ENCODE data around the gene CRISPLD2.

CRISPLD2 gene

DNA sequence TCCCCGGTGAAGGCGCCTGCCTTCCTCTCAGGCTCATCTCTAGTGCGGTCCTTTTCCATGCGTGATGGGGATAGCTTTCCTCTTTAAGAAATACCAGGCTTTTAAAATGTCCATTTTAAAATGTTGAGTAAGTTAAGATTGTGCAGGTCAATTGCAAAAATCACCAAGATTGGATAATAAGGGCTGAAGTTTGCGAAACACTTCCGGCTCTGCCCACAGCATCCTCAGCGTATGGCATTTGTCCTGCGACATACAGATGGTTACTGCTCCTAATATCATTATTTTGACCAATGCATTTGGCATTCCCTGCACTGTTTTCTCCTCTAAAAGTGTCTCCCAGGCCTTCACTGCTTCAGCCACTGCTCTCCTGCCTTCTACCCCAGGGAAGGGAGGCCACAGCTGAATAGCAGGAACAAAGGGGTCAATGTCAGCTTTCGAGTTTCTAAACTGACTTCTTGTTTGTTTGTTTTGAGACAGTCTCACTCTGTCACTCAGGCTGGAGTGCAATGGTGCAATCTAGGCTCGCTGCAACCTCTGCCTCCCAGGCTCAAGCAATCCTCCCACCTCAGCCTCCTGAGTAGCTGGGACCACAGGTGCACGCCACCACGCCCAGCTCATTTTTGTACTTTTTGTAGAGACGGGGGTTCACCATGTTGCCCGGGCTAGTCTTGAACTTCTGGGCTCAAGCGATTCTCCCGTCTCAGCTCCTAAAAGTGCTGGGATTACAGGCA, 91.9 kb downstream of the CRISPLD2 start:
- H3K36me3 Mint-ChIP-seq = no peaks in the 10 kb centered on the region
- H3K4me3 Mint-ChIP-seq = no peak overlapping the region
- no peak overlapping the region for H3K27ac Mint-ChIP-seq
- no peaks in the 10 kb centered on the region for H3K9me3 Mint-ChIP-seq
- DNase-seq = no peak
- ATAC-seq (replicated peaks) = no peak
- H3K27me3 Mint-ChIP-seq = peaks cover 5 to 14% of the 10 kb centered on the region in 2 donors
- peaks cover 0 to under 1% of the 10 kb centered on the region in 2 donors for H3K4me1 Mint-ChIP-seq

GRCh38 chr16:84913315-84913714, 93.5 kb downstream of the CRISPLD2 start:
- no peak for DNase-seq
- H3K9me3 Mint-ChIP-seq = no peaks in the 10 kb centered on the region
- peaks cover 2 to 4% of the 10 kb centered on the region in 2 donors for H3K4me1 Mint-ChIP-seq
- ATAC-seq (replicated peaks) = no peak
- no peaks in the 10 kb centered on the region for H3K36me3 Mint-ChIP-seq
- H3K27me3 Mint-ChIP-seq = peaks cover 7 to 20% of the 10 kb centered on the region in 2 donors
- no peak overlapping the region for H3K4me3 Mint-ChIP-seq
- H3K27ac Mint-ChIP-seq = no peak overlapping the region

GRCh38 chr16:84914273-84914672, 94.5 kb downstream of the CRISPLD2 start:
- DNase-seq (no peak), ATAC-seq (replicated peaks) (no peak)
- no peak overlapping the region for H3K4me3 Mint-ChIP-seq
- H3K4me1 Mint-ChIP-seq = peaks cover 2 to 4% of the 10 kb centered on the region in 2 donors
- no peaks in the 10 kb centered on the region for H3K36me3 Mint-ChIP-seq
- H3K27ac Mint-ChIP-seq = no peak overlapping the region
- peaks cover 12 to 26% of the 10 kb centered on the region in 2 donors for H3K27me3 Mint-ChIP-seq
- no peaks in the 10 kb centered on the region for H3K9me3 Mint-ChIP-seq

DNA sequence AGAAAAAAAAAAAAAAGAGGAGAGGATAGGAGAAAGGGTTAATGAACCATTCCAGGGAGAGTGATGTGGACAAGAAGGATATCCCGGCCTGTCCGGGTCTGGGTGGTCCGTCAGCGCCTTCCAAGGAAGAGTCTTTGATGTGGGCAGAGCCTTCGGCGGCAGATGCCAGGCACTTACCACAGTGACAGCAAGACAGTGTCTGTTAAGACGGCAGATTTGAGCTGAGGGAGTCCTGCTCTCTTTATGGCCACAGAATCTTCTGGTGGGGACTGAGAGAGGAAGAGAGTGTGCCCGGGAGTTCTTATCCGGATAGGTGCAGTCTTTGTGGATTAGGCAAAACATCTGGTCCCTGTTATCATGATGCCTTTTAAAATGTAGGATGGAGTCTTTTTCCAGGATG, 96.4 kb downstream of the CRISPLD2 start:
- Mint-ChIP-seq H3K27ac (no peak overlapping the region), H3K4me3 (no peak overlapping the region), H3K27me3 (peaks cover 17 to 26% of the 10 kb centered on the region in 2 donors), H3K36me3 (no peaks in the 10 kb centered on the region), H3K4me1 (peaks cover 2 to 4% of the 10 kb centered on the region in 2 donors), H3K9me3 (no peaks in the 10 kb centered on the region)
- DNase-seq (no peak), ATAC-seq (replicated peaks) (no peak)

DNA sequence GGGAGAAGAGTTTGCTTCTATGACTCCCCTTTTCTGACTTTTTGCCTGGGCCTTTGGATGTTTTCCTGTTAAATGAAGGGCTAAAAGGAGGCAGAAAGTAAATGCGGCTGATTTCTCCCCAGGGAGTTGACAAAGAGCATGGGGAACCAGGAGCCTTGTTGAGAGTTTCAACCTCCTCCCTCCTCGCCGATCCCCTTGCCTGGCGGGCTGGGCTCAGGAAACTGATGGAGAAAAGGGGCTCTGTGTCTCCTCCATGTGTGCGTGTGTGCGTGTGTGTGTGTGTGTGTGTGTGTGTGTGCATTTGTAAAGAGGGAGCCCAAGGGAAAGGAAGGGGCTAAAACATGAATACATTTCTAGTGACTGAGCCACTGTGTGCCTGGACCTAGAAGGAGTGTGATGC, 97.1 kb downstream of the CRISPLD2 start:
- Mint-ChIP-seq H3K4me3 (no peak overlapping the region), H3K27ac (no peak overlapping the region), H3K9me3 (no peaks in the 10 kb centered on the region), H3K27me3 (peaks cover 17 to 26% of the 10 kb centered on the region in 2 donors), H3K4me1 (peaks cover 2 to 4% of the 10 kb centered on the region in 2 donors), H3K36me3 (no peaks in the 10 kb centered on the region)
- no peak for DNase-seq
- ATAC-seq (replicated peaks) = no peak

DNA sequence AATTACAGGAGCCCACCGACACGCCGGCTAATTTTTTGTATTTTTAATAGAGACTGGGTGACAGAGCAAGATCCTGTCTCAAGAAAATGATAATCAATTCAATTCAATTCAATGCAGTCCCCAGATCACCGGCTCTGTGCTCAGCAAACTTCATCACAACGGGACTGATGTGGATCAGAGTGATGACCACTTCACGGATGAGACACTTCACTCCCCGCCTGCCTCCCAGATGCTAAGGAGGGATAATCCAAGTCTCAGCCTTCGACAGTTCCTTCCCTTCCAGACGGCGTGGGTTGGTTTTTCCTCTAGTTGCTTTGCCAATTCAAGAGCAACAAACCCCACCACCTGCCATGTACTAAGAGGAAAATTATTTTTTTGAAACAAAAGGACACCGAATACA, 97.7 kb downstream of the CRISPLD2 start:
- Mint-ChIP-seq H3K4me3 (no peak overlapping the region), H3K4me1 (peaks cover 2 to 4% of the 10 kb centered on the region in 2 donors), H3K27ac (no peak overlapping the region), H3K27me3 (peaks cover 17 to 26% of the 10 kb centered on the region in 2 donors), H3K36me3 (no peaks in the 10 kb centered on the region), H3K9me3 (no peaks in the 10 kb centered on the region)
- DNase-seq (no peak), ATAC-seq (replicated peaks) (no peak)

- Mint-ChIP-seq H3K4me1 (peaks cover 2 to 4% of the 10 kb centered on the region in 2 donors), H3K27me3 (peaks cover 17 to 26% of the 10 kb centered on the region in 2 donors), H3K27ac (no peak overlapping the region), H3K4me3 (no peak overlapping the region), H3K36me3 (no peaks in the 10 kb centered on the region), H3K9me3 (no peaks in the 10 kb centered on the region)
- ATAC-seq (replicated peaks) (no peak), DNase-seq (no peak)
These were observed 98.5 kb downstream of the CRISPLD2 start for GRCh38 chr16:84918006-84918909.

DNA sequence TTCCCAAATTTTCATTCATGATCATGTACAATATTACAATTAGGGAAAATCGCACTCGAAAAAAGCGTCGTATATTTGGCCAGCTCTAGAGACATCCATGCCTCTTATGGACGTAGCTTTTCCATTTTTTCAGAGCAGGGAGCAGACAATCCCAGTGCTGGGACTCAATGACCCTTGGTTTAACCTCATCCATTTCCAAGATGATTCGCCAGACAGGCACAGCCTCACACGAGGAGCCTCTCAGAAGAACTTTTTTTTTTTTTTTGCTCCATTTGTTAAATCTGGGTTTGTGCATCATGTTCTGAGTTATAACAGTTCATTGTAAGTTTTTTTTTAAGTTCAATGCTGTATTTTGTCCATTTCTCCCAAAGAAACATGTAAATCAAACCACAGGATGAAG, 99.5 kb downstream of the CRISPLD2 start:
- ATAC-seq (replicated peaks) (no peak), DNase-seq (no peak)
- Mint-ChIP-seq H3K9me3 (no peaks in the 10 kb centered on the region), H3K27ac (no peak overlapping the region), H3K4me1 (peaks cover 2 to 4% of the 10 kb centered on the region in 2 donors), H3K4me3 (no peak overlapping the region), H3K27me3 (peaks cover 17 to 26% of the 10 kb centered on the region in 2 donors), H3K36me3 (no peaks in the 10 kb centered on the region)

GRCh38 chr16:84919708-84920107, 99.9 kb downstream of the CRISPLD2 start:
- H3K27ac Mint-ChIP-seq = no peak overlapping the region
- DNase-seq = no peak
- H3K4me3 Mint-ChIP-seq = no peak overlapping the region
- H3K36me3 Mint-ChIP-seq = no peaks in the 10 kb centered on the region
- peaks cover 17 to 26% of the 10 kb centered on the region in 2 donors for H3K27me3 Mint-ChIP-seq
- peaks cover 2 to 4% of the 10 kb centered on the region in 2 donors for H3K4me1 Mint-ChIP-seq
- ATAC-seq (replicated peaks) = no peak
- H3K9me3 Mint-ChIP-seq = no peaks in the 10 kb centered on the region

GRCh38 chr16:84920333-84920732, 100.5 kb downstream of the CRISPLD2 start:
- ATAC-seq (replicated peaks) (no peak), DNase-seq (no peak)
- H3K36me3 Mint-ChIP-seq = no peaks in the 10 kb centered on the region
- H3K4me1 Mint-ChIP-seq = peaks cover 2 to 4% of the 10 kb centered on the region in 2 donors
- H3K27me3 Mint-ChIP-seq = peaks cover 16 to 25% of the 10 kb centered on the region in 2 donors
- no peak overlapping the region for H3K4me3 Mint-ChIP-seq
- H3K9me3 Mint-ChIP-seq = no peaks in the 10 kb centered on the region
- H3K27ac Mint-ChIP-seq = no peak overlapping the region

- H3K27me3 Mint-ChIP-seq = peaks cover 8 to 12% of the 10 kb centered on the region in 2 donors
These were observed 102.8 kb downstream of the CRISPLD2 start for GRCh38 chr16:84922351-84923120.

DNA sequence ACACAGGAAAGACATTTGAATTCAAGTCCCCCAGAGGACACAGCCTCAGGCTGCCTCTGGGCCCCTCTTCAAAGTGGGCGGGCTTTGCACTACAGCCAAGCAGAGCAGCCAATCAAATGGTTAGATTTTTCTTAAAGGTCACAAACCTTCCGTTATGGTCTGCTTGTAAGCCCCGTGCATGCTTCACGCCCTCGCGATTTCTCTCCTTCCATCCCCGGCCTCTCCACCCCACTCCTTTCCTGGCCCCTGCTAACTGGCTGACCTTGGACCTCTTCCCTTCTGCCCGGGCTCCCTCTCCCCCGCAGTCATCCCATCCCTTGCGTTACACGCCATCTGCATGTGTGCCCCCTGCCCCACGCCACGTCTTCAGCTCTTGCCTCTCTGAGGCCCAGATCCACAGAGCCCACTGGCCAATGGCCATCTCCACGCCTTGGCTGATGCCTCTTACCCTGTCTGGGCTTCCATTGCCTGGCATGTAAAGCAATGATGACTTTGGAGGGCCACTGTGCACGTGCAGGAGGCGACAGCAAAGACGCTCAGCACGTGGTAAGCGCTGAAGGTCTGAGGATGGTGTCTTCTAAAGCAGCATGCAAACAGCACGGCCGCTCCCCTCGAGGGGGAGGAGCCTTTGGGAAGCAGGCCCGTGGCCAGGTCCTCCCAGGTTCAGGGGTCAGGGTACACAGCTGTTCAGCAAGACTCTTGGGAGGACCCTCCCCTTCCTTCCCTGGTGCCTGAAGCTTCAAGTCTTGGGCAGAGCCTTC, 104.7 kb downstream of the CRISPLD2 start:
- H3K9me3 Mint-ChIP-seq = no peaks in the 10 kb centered on the region
- H3K27ac Mint-ChIP-seq = no peak overlapping the region
- H3K4me3 Mint-ChIP-seq = no peak overlapping the region
- ATAC-seq (replicated peaks) = no peak
- DNase-seq = no peak
- peaks cover 0 to 5% of the 10 kb centered on the region in 2 donors for H3K27me3 Mint-ChIP-seq
- H3K36me3 Mint-ChIP-seq = no peaks in the 10 kb centered on the region
- H3K4me1 Mint-ChIP-seq = peaks cover 0 to under 1% of the 10 kb centered on the region in 2 donors

More at GRCh38 chr16:84922351-84923120, 102.8 kb downstream of the CRISPLD2 start:
- Mint-ChIP-seq H3K4me1 (no peaks in the 10 kb centered on the region), H3K9me3 (no peaks in the 10 kb centered on the region), H3K36me3 (no peaks in the 10 kb centered on the region), H3K27ac (no peak overlapping the region), H3K4me3 (no peak overlapping the region)
- DNase-seq (no peak), ATAC-seq (replicated peaks) (no peak)

- no peak overlapping the region for H3K27ac Mint-ChIP-seq
- no peak overlapping the region for H3K4me3 Mint-ChIP-seq
- ATAC-seq (replicated peaks) (peak; percentile 54 to 68), DNase-seq (peak; percentile 21)
- H3K27me3 Mint-ChIP-seq = peaks cover 0 to 5% of the 10 kb centered on the region in 2 donors
- H3K4me1 Mint-ChIP-seq = peaks cover 0 to 4% of the 10 kb centered on the region in 2 donors
- H3K9me3 Mint-ChIP-seq = peaks cover 0 to 2% of the 10 kb centered on the region in 2 donors
- H3K36me3 Mint-ChIP-seq = peaks cover 0 to 3% of the 10 kb centered on the region in 2 donors
These were observed 105.4 kb downstream of the CRISPLD2 start for GRCh38 chr16:84925092-84925772.

Measured in stimulated activated naive B cell treated with anti-CD40 and anti-IgM and Interleukin-4, amounts not matched to agents 10 μg/mL and 1 μg/mL and 100 μg/mL, for 72 hours (primary cell).